ENCODE measurements around the gene TBC1D22B.

The TBC1D22B gene, protein sequence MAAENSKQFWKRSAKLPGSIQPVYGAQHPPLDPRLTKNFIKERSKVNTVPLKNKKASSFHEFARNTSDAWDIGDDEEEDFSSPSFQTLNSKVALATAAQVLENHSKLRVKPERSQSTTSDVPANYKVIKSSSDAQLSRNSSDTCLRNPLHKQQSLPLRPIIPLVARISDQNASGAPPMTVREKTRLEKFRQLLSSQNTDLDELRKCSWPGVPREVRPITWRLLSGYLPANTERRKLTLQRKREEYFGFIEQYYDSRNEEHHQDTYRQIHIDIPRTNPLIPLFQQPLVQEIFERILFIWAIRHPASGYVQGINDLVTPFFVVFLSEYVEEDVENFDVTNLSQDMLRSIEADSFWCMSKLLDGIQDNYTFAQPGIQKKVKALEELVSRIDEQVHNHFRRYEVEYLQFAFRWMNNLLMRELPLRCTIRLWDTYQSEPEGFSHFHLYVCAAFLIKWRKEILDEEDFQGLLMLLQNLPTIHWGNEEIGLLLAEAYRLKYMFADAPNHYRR

GRCh38 chr6:37257634-37258404, at the start of gene TBC1D22B, which contains the start of gene TMEM217:
TBC1D22B (plus strand) TSS chr6:37257772; CDS start chr6:37257918, 146 bp downstream.
TMEM217 (minus strand) TSS chr6:37258144; CDS start chr6:37219030, 39,114 bp downstream.
- Mint-ChIP-seq H3K4me3 (peak within 1 kb of the TSS; percentile 94), H3K9me3 (no peaks in the 10 kb centered on the region)
- DNase-seq: peak; percentile 95

GRCh38 chr6:37207903-37208456, 49.6 kb upstream of the TBC1D22B start:
- H3K4me3 Mint-ChIP-seq: no peak overlapping the region
- H3K27me3 Mint-ChIP-seq: no peaks in the 10 kb centered on the region
- H3K4me1 Mint-ChIP-seq (ENCODE audit: low read depth): peaks cover 68% of the 10 kb centered on the region
- H3K9me3 Mint-ChIP-seq: no peaks in the 10 kb centered on the region
- DNase-seq: peak; percentile 93
- no peaks in the 10 kb centered on the region for H3K36me3 Mint-ChIP-seq (ENCODE audit: low read depth)
- peak overlapping the region; percentile 50 for H3K27ac Mint-ChIP-seq

More at GRCh38 chr6:37257634-37258404, at the start of gene TBC1D22B, which contains the start of gene TMEM217:
- Mint-ChIP-seq H3K27me3 (no peaks in the 10 kb centered on the region), H3K4me1 (ENCODE audit: low read depth) (peaks cover 48% of the 10 kb centered on the region), H3K36me3 (ENCODE audit: low read depth) (peaks cover 30% of the 10 kb centered on the region), H3K27ac (peak within 1 kb of the TSS; percentile 96)

GRCh38 chr6:37208793-37209192, 48.8 kb upstream of the TBC1D22B start:
- Mint-ChIP-seq H3K36me3 (ENCODE audit: low read depth) (no peaks in the 10 kb centered on the region), H3K27me3 (no peaks in the 10 kb centered on the region), H3K4me1 (ENCODE audit: low read depth) (peaks cover 61% of the 10 kb centered on the region), H3K27ac (no peak overlapping the region), H3K4me3 (no peak overlapping the region), H3K9me3 (no peaks in the 10 kb centered on the region)
- DNase-seq: no peak

DNA sequence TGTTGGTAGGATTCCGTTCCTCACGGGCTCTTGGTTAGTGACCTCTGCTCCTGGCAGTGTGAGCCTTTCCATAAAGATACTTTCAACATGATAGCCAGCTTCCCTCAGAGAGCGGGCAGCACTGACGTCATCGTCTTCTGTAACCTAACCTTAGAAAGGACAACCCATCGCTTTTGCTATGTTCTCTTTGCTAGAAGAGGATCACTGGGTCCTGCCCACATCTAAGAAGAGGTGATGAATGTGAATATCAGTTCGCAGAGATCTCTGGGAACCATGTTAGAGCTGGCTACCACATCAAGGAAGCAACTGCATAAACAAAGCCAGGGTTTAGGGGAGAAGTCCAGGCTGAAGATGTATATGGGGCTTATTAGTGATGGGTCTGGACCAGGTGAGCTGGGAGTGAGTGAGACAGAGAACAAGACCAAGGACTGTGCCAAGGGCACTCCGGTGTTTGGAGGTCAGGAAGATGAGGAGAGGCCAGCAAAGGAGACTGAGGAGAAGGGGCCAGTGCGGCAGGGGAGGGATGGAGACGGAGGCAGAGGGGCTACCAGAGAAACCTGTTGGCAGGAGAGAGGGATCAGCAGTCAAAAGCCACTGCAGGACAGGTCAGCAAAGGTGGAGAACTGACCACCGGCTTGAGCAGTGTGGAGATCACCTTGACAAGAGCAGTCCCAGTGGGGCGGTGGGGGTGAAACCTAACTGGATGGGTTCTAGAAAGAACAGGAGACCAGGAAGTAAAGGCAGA, 47.9 kb upstream of the TBC1D22B start:
- peak overlapping the region; percentile 85 for H3K27ac Mint-ChIP-seq
- H3K4me1 Mint-ChIP-seq (ENCODE audit: low read depth): peaks cover 54% of the 10 kb centered on the region
- no peaks in the 10 kb centered on the region for H3K27me3 Mint-ChIP-seq
- H3K4me3 Mint-ChIP-seq: no peak overlapping the region
- H3K36me3 Mint-ChIP-seq (ENCODE audit: low read depth): no peaks in the 10 kb centered on the region
- H3K9me3 Mint-ChIP-seq: no peaks in the 10 kb centered on the region
- DNase-seq: peak; percentile 61

- H3K27me3 Mint-ChIP-seq: no peaks in the 10 kb centered on the region
- no peaks in the 10 kb centered on the region for H3K9me3 Mint-ChIP-seq
- DNase-seq: peak; percentile 67
- peaks cover 48% of the 10 kb centered on the region for H3K4me1 Mint-ChIP-seq (ENCODE audit: low read depth)
- no peaks in the 10 kb centered on the region for H3K36me3 Mint-ChIP-seq (ENCODE audit: low read depth)
- H3K27ac Mint-ChIP-seq: peak overlapping the region; percentile 85
- no peak overlapping the region for H3K4me3 Mint-ChIP-seq
Measured at GRCh38 chr6:37210313-37210968, 47.1 kb upstream of the TBC1D22B start.

- no peaks in the 10 kb centered on the region for H3K36me3 Mint-ChIP-seq (ENCODE audit: low read depth)
- H3K4me3 Mint-ChIP-seq: no peak overlapping the region
- H3K4me1 Mint-ChIP-seq (ENCODE audit: low read depth): peaks cover 34% of the 10 kb centered on the region
- H3K27ac Mint-ChIP-seq: no peak overlapping the region
- no peaks in the 10 kb centered on the region for H3K9me3 Mint-ChIP-seq
- no peak for DNase-seq
- no peaks in the 10 kb centered on the region for H3K27me3 Mint-ChIP-seq
Measured at GRCh38 chr6:37212268-37212667, 45.3 kb upstream of the TBC1D22B start.

DNA sequence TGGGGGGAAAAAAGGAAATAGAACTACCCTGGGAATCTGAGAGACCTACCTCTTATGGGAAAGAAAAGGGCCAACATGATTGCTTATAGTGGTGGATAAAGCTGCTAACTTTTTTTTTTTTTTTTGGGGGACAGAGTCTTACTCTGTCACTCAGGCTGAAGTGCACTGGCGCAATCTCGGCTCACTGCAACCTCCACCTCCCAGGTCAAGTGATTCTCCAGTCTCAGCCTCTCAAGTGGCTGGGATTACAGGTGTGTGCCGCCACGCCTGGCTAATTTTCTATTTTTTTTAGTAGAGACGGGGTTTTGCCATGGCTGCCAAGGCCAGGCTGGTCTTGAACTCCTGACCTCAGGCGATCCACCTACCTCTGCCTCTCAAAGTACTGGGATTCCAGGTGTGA, 39.5 kb upstream of the TBC1D22B start:
- DNase-seq: no peak
- Mint-ChIP-seq H3K27ac (peak overlapping the region; percentile 12), H3K36me3 (ENCODE audit: low read depth) (no peaks in the 10 kb centered on the region), H3K9me3 (no peaks in the 10 kb centered on the region), H3K4me3 (no peak overlapping the region), H3K27me3 (no peaks in the 10 kb centered on the region), H3K4me1 (ENCODE audit: low read depth) (peaks cover 18% of the 10 kb centered on the region)

- DNase-seq: no peak
- Mint-ChIP-seq H3K4me1 (ENCODE audit: low read depth) (peaks cover 19% of the 10 kb centered on the region), H3K27me3 (no peaks in the 10 kb centered on the region), H3K27ac (no peak overlapping the region), H3K9me3 (no peaks in the 10 kb centered on the region), H3K4me3 (no peak overlapping the region), H3K36me3 (ENCODE audit: low read depth) (no peaks in the 10 kb centered on the region)
Measured at GRCh38 chr6:37218511-37218910, 39.1 kb upstream of the TBC1D22B start.

- Mint-ChIP-seq H3K4me3 (peak overlapping the region; percentile 78), H3K27me3 (no peaks in the 10 kb centered on the region), H3K36me3 (ENCODE audit: low read depth) (no peaks in the 10 kb centered on the region), H3K27ac (peak overlapping the region; percentile 41), H3K9me3 (no peaks in the 10 kb centered on the region), H3K4me1 (ENCODE audit: low read depth) (peaks cover 19% of the 10 kb centered on the region)
- no peak for DNase-seq
Measured at GRCh38 chr6:37221585-37222124, 35.9 kb upstream of the TBC1D22B start.

GRCh38 chr6:37222125-37222967, 35.2 kb upstream of the TBC1D22B start:
- H3K4me3 Mint-ChIP-seq: peak overlapping the region; percentile 78
- DNase-seq: peak; percentile 81
- no peaks in the 10 kb centered on the region for H3K27me3 Mint-ChIP-seq
- H3K36me3 Mint-ChIP-seq (ENCODE audit: low read depth): no peaks in the 10 kb centered on the region
- peaks cover 17% of the 10 kb centered on the region for H3K4me1 Mint-ChIP-seq (ENCODE audit: low read depth)
- H3K27ac Mint-ChIP-seq: peak overlapping the region; percentile 41
- H3K9me3 Mint-ChIP-seq: no peaks in the 10 kb centered on the region

DNA sequence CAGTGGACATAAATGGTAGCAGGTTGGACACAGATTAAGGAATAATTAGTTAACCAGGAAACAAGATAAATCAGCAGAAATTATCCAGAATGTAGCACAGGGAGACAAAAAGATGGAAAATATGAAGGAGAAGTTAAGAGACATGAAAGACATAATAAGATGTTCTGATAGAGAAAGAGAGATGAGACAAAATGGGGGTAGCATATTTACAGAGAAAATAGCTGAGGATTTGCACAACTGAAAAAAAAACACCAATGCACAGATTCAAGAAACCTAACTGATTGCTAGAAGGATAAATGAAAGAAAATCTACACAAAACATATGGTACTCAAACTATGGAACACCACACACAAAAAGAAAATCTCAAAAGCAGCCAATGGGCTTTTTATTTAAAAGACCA, 34.6 kb upstream of the TBC1D22B start:
- Mint-ChIP-seq H3K36me3 (ENCODE audit: low read depth) (no peaks in the 10 kb centered on the region), H3K27me3 (no peaks in the 10 kb centered on the region)
- DNase-seq: no peak

DNA sequence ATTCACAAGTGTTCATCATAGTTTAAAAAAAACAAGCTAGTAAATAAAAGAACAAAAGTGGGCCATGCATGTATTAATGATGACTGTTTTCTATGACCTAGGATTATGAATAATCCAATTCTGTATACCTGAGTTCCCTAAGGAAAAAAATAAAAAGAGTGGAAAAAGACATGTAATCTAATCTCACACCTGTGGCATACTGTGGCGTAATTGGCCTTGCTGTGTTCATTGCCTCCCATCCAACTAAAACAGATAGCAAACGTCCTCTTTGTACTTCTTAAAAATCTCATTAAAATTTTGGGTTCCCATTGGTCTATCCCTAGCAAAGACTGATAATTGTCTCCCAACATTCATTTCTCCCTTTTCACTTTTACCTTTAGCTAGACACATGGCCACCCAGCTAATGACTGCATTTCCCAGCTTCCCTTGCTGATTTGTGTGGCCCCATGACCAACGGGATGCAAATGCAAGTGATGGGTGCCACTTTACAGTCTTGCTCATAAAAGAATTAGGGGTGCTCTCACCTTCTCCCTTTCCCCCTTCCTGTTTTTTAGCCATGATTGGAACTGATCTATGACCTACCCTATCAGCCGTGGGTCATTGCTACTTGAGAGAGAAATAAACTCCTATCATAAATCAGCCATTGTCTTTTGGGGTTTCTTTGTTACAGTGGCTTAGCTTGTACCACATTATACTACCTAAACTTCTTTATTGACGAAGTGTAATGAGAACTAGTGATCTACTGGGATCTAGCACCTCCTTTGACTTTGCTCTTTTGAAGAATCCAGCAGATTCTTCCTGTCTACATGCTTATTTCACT, 32.0 kb upstream of the TBC1D22B start:
- H3K9me3 Mint-ChIP-seq: no peaks in the 10 kb centered on the region
- no peak overlapping the region for H3K27ac Mint-ChIP-seq
- no peaks in the 10 kb centered on the region for H3K36me3 Mint-ChIP-seq (ENCODE audit: low read depth)
- H3K4me3 Mint-ChIP-seq: no peak overlapping the region
- DNase-seq: no peak
- no peaks in the 10 kb centered on the region for H3K27me3 Mint-ChIP-seq
- peaks cover 27% of the 10 kb centered on the region for H3K4me1 Mint-ChIP-seq (ENCODE audit: low read depth)

More for the DNA sequence above, 34.6 kb upstream of the TBC1D22B start:
- H3K4me1 Mint-ChIP-seq (ENCODE audit: low read depth): peaks cover 17% of the 10 kb centered on the region
- no peak overlapping the region for H3K27ac Mint-ChIP-seq
- peak overlapping the region; percentile 78 for H3K4me3 Mint-ChIP-seq
- H3K9me3 Mint-ChIP-seq: no peaks in the 10 kb centered on the region

Measured in activated T-cell treated with anti-CD3 and anti-CD28 coated beads, Interleukin-2, amount 50 U/mL, for 24 hours (primary cell).